Umbilical cord (tissue), 2 donors: ENCODE data around the gene SLC35E1. TPM values are rescaled to one million over a fixed set of nuclear protein-coding genes. Genes with fewer than 3 reads are reported as not detected.
A peak's percentile ranks its signal among the peaks of the same experiment; 100 is the strongest.
"Not testable (repeated sequence)": the region's sequence is repeated elsewhere in the genome, so short reads cannot be mapped to it uniquely, and the experiment has no call there.

Source experiments
- DNase-seq: peaks from one replicate; pipeline ENCODE4 v3.0.0-alpha.2; 2015; ENCODE audit warnings: low spot score
- total RNA-seq: library from RNA; depleted of rRNA; stranded (reverse); fragments of >200 nt; gene quantifications from one replicate; pipeline ENCODE4 v1.2.3, GENCODE V29; 2014; ENCODE audit warnings: low replicate concordance; ENCODE audit not compliant: insufficient read depth

SLC35E1 gene
- total RNA-seq, 1 donor from 2014 or later = 25.5 TPM

- no peak for DNase-seq
Measured at GRCh38 chr19:16581971-16582343, 9.7 kb upstream of the SLC35E1 start.

- DNase-seq = no peak
Measured at GRCh38 chr19:16581145-16581970, 9.1 kb upstream of the SLC35E1 start.

- no peak for DNase-seq
Measured at GRCh38 chr19:16579381-16579780, 7.2 kb upstream of the SLC35E1 start.

- DNase-seq = no peak
Measured at GRCh38 chr19:16577531-16577985, 5.3 kb upstream of the SLC35E1 start.

- DNase-seq = no peak
Measured at GRCh38 chr19:16576690-16577530, 4.7 kb upstream of the SLC35E1 start.

GRCh38 chr19:16575861-16576689 lies 3.9 kb upstream of the SLC35E1 start:
- no peak for DNase-seq

- DNase-seq = no peak
Measured at GRCh38 chr19:16575282-16575681, 3.1 kb upstream of the SLC35E1 start.

- no peak for DNase-seq
Measured at GRCh38 chr19:16573925-16574324, 1.7 kb upstream of the SLC35E1 start.

GRCh38 chr19:16573296-16573695 lies 1.1 kb upstream of the SLC35E1 start:
- no peak for DNase-seq

- peak; percentile 20 for DNase-seq
Measured at GRCh38 chr19:16571822-16572331, 338 bp downstream of the SLC35E1 start.

- DNase-seq = peak; percentile 23
Measured at GRCh38 chr19:16571283-16571682, 932 bp downstream of the SLC35E1 start.

GRCh38 chr19:16569609-16570320 lies 2.5 kb downstream of the SLC35E1 start:
- DNase-seq = no peak

GRCh38 chr19:16566702-16567101 lies 5.5 kb downstream of the SLC35E1 start:
- DNase-seq = no peak

GRCh38 chr19:16566161-16566560 lies 6.1 kb downstream of the SLC35E1 start:
- DNase-seq = no peak

- DNase-seq = no peak
Measured at GRCh38 chr19:16564842-16565241, 7.4 kb downstream of the SLC35E1 start.

- no peak for DNase-seq
Measured at GRCh38 chr19:16562608-16563025, 9.6 kb downstream of the SLC35E1 start.

- DNase-seq = no peak
Measured at GRCh38 chr19:16561382-16561781, 10.8 kb downstream of the SLC35E1 start.

- no peak for DNase-seq
Measured at GRCh38 chr19:16559780-16560276, 12.4 kb downstream of the SLC35E1 start.

- no peak for DNase-seq
Measured at GRCh38 chr19:16554776-16555175, 17.4 kb downstream of the SLC35E1 start.

- DNase-seq = not testable (repeated sequence)
Measured at GRCh38 chr19:16551902-16552301, 20.3 kb downstream of the SLC35E1 start.

- DNase-seq = no peak
Measured at GRCh38 chr19:16548956-16549355, 23.3 kb downstream of the SLC35E1 start.
